ENCODE measurements around the gene DNAJC1. TPM values are rescaled to one million over a fixed set of nuclear protein-coding genes. Genes with fewer than 3 reads are reported as not detected.

DNAJC1 gene
- total and polyA plus RNA-seq, 2 of the 4 experiments (the other 2 are of a cell fraction), result 12.7 to 13.3 TPM

GRCh38 chr10:21758239-21758638 is 245.3 kb downstream of the DNAJC1 start:
- Histone ChIP-seq H4K91ac (ENCODE audit: insufficient read depth, low read depth, low read length) (no peak overlapping the region), H3K9ac (ENCODE audit: low read depth, low read length) (no peak overlapping the region), H3K4me3 (ENCODE audit: insufficient read depth, low read depth, low read length) (no peak overlapping the region), H2AFZ (replicated peaks; ENCODE audit: low read length, poor library complexity) (no peak overlapping the region), H3K27me3 (ENCODE audit: control insufficient read depth, insufficient read depth, low read length) (no peaks in the 10 kb centered on the region), H3K9me1 (ENCODE audit: insufficient read depth, low read length) (no peaks in the 10 kb centered on the region), H2BK20ac (ENCODE audit: low read depth, low read length) (no peak overlapping the region), H3K56ac (ENCODE audit: extremely low read depth, insufficient read depth, low read length) (no peak overlapping the region), H3K27ac (ENCODE audit: insufficient read depth, low read length) (no peak overlapping the region), H3K4me1 (ENCODE audit: control insufficient read depth, insufficient read depth, low read length) (no peaks in the 10 kb centered on the region), H3K4me2 (ENCODE audit: low read depth, low read length) (no peak overlapping the region), H2BK5ac (ENCODE audit: low read depth, low read length, poor library complexity, severe bottlenecking) (no peak overlapping the region), H2AK5ac (ENCODE audit: low read depth, low read length) (no peak overlapping the region), H4K20me1 (ENCODE audit: insufficient read depth, low read length) (no peaks in the 10 kb centered on the region), H3K14ac (replicated peaks; ENCODE audit: low read depth, low read length) (no peak overlapping the region), H3K36me3 (ENCODE audit: control insufficient read depth, insufficient read depth, low read length) (peaks cover 5% of the 10 kb centered on the region), H2BK15ac (ENCODE audit: low read depth, low read length) (no peak overlapping the region), H2BK120ac (ENCODE audit: low read depth, low read length) (no peak overlapping the region), H3K79me1 (ENCODE audit: low read depth in 1 of 2, low read length in 2 of 2) (no peaks in the 10 kb centered on the region), H2AK9ac (replicated peaks; ENCODE audit: low read depth, low read length, poor library complexity) (no peak overlapping the region), H3K23ac (ENCODE audit: low read depth, low read length) (no peak overlapping the region), H3K9me3 (ENCODE audit: control insufficient read depth, insufficient read depth, low read length) (no peaks in the 10 kb centered on the region), H3K18ac (ENCODE audit: low read depth, low read length) (no peak overlapping the region), H4K5ac (ENCODE audit: low read depth, low read length) (no peak overlapping the region), H4K8ac (ENCODE audit: low read depth in 2 of 2, low read length in 2 of 2) (no peak overlapping the region), H3K4ac (ENCODE audit: low read depth, low read length) (no peak overlapping the region)
- ATAC-seq (ENCODE audit: low read depth) (no peak), DNase-seq (no peak)
- dilution Hi-C loops (cut with HindIII; ENCODE audit: low sequenced_read_pairs, unreplicated experiment), result no loop called here
- CTCF ChIA-PET, result no interaction called here
- BruUV-seq (replicated peaks), result no TSS peak
- intact Hi-C loops (cut with micrococcal nuclease), result no loop called here
- POLR2A ChIA-PET (ENCODE audit: unreplicated experiment), result no interaction called here
- in situ Hi-C loops (cut with MboI; ENCODE audit: low sequenced_read_pairs), result no loop called here
- TF ChIP-seq CEBPB (IDR thresholded peaks at IDR 0.05; ENCODE audit: low read depth, low read length) (no peak), MXI1 (IDR thresholded peaks at IDR 0.05; ENCODE audit: borderline replicate concordance, low read depth, low read length) (no peak)
- WGBS, 2 experiments (ENCODE audit: extremely low coverage in 2 of 2, insufficient read length in 1 of 2), result 75% methylated on average over 11 of the region's 14 CpGs; no CpG with 5 or more reads in 1 of the 2 experiments

Data from IMR-90 (cell line).